Measurements from ENCODE around the gene CFAP53.
A peak's percentile ranks its signal among the peaks of the same experiment; 100 is the strongest.
"Not testable (repeated sequence)": the region's sequence is repeated elsewhere in the genome, so short reads cannot be mapped to it uniquely, and the experiment has no call there.

Gene CFAP53, protein sequence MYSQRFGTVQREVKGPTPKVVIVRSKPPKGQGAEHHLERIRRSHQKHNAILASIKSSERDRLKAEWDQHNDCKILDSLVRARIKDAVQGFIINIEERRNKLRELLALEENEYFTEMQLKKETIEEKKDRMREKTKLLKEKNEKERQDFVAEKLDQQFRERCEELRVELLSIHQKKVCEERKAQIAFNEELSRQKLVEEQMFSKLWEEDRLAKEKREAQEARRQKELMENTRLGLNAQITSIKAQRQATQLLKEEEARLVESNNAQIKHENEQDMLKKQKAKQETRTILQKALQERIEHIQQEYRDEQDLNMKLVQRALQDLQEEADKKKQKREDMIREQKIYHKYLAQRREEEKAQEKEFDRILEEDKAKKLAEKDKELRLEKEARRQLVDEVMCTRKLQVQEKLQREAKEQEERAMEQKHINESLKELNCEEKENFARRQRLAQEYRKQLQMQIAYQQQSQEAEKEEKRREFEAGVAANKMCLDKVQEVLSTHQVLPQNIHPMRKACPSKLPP

GRCh38 chr18:50266248-50266704, at the start of gene CFAP53:
Gene CFAP53, minus strand, starts transcription at chr18:50266495. Its CDS starts 91 bp downstream, at chr18:50266404.
- DNase-seq, result peak; percentile 76 to 92

GRCh38 chr18:50315100-50315871, 49.0 kb upstream of the CFAP53 start:
- DNase-seq, result no peak

DNA sequence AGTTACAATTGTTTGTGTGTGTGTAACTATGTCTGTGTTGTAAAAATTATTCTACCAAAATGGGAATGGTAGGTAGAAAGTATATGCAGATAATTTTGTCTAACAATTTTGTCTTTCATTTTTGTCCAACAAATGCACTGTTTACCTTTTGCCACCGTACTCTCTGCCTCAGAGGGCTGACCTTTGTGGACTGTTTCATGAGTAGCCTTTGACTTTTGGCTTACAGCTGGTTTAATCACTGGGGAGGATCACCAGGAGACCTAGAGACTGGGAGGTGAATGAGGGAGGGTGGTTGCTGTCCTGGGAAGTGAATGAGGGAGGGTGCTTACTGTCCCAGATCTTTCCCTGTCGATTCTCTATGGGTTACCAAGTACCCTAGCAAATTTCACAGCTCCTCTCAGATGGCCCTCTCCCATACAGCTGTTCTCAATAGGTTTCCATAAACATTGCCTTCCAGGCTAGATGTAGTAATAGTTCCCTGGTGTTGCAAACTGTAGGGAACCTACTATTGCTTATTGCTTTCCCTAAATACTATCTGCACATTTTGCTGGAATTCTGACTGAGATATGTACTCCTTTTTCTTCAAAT, 47.7 kb upstream of the CFAP53 start:
- no peak for DNase-seq

DNA sequence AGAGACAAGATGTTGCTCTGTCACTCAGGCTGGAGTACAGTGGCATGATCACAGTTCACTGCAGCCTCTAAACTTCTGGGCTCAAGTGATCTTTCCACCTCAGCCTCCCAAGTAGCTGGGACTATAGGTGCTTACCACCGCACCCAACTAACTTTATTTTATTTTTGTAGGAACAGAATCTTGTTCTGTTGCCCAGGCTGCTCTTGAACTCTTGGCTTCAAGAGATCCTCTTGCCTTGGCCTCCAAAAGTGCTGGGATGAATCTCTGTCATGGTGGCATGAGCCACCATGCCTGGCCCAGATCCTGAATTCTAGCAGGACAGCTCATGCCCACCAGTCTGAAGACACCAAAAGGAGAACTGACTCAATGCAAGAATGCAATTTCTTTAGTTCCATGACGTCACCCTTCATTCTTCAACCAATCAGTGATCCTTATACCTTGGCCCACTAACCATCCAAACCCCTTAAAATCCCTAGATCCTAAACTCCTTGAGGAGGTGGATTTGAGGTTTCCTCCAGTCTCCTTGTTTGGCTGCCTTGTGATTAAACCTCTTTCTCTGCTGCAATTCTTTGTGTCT, 46.8 kb upstream of the CFAP53 start:
- no peak for DNase-seq

DNA sequence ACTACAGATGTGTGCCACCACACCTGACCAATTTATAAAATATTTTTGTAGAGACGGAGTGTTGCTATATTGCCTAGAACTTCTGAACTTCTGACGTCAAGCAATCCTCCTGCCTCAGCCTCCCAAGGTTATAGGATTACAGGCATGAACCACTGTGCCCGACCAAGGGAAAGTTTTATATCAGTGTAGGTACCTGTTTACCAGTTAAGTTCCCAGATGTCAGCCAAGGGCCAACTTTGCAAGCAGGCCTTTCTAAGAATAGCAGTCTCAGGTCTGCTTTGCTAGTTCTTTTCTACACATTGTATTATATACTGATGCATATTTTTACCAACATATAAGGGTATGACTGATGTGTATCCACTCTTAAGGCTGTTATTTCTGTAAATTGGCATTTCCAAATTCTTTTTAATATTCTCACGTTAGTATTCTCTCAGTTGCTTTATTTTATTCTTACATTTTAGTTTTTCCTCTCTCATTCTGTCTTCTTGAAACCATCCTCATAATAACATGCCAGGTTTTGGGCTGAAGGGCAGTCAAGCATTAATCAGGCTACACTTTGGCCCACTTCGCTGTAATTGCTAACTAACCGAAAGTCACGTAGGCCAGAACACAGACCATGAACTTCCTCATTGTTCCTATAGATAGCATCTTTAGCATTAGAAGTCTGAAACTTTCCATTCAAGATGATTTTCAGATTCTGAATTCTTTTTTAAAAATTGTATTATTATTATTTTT, 46.2 kb upstream of the CFAP53 start:
- no peak for DNase-seq

DNA sequence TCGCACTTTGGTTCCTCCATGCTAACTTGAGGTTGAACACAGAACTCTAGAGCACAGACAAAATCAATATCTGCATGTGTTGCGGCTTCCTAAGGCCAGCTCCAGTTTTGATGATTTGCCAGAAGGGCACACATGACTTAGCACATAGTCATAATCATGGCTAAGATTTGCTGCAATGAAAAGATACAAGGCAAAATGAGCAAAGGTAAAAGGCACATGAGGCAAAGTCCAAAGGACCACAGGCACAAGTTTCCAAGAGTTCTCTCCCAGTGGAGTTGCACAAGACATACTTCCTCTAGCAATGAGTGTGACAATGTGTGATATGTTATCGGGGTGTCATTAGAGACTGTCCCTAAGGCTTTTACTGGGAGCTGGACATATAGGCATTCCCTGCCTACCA, 45.4 kb upstream of the CFAP53 start:
- DNase-seq, result no peak

DNA sequence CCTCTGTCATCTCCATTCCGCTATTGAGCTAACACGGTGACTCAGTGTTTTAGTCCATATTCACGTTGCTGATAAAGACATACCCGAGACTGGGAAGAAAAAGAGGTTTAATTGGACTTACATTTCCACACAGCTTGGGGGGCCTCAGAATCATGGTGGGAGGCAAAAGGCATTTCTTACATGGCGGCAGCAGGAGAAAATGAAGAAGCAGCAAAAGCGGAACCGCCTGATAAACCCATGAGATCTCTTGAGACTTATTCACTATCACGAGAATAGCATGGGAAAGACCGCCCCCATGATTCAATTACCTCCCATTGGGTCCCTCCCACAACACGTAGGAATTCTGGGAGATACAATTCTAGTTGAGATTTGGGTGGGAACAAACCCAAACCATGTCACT, 43.8 kb upstream of the CFAP53 start:
- DNase-seq, result no peak

DNA sequence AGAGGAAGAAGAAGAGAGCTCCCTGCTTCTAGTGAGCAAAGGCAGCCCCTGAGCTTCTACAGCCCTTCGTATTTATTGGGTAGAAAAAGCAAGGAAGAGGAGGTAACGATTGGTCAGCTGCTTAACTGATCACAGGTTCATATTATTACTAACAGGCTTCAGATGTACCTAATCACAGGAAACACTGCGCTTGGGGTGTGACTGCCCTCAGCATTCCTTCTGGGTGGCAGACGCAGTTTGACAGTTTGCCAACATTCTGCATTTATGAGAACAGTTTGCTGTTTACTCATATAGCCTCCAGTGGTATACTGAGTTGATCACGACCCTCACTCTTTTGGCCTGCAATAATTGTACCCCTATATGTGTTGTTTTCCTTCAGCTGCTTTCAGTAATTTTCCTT, 42.6 kb upstream of the CFAP53 start:
- not testable (repeated sequence) for DNase-seq

DNA sequence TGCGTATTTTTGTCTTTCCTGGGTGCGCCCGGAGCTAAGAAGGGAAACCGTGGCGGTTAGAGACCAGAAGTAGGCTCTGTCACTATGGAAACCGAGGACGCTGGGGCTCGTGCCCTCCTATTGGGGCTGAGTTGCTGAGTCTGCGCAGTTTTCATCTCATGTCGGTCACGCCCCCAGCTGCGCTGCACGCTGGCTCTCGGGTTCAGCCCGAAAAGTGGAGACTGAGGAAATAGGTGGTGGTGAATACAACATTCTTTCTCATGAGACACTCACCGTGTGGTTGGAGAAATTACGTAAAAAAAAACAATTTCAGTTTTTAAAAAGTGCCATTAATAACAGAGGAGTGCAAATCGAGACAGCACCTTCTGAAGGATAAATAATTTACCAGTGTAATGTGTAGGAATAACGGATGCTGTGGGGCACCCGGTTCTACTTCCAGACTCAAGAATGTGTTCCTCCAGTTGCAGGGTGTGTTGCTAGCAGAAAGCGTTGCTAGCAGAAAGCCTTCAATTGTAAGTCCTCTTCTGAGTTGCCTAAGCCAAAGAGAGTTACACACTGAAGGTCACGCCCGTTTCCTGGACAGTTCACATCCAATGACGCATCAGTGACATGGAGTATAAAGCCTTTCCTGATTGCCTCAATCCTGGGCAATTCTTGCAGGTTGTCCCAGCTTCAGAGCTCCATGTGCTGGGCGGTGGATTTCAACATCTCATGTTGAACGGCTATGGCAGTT, 41.6 kb upstream of the CFAP53 start:
- DNase-seq, result peak; percentile 69 to 95

- no peak for DNase-seq
Measured at GRCh38 chr18:50307400-50307737, 41.1 kb upstream of the CFAP53 start.

GRCh38 chr18:50306944-50307343, 40.6 kb upstream of the CFAP53 start:
- no peak for DNase-seq

- no peak for DNase-seq
Measured at GRCh38 chr18:50301074-50301473, 34.8 kb upstream of the CFAP53 start.

DNA sequence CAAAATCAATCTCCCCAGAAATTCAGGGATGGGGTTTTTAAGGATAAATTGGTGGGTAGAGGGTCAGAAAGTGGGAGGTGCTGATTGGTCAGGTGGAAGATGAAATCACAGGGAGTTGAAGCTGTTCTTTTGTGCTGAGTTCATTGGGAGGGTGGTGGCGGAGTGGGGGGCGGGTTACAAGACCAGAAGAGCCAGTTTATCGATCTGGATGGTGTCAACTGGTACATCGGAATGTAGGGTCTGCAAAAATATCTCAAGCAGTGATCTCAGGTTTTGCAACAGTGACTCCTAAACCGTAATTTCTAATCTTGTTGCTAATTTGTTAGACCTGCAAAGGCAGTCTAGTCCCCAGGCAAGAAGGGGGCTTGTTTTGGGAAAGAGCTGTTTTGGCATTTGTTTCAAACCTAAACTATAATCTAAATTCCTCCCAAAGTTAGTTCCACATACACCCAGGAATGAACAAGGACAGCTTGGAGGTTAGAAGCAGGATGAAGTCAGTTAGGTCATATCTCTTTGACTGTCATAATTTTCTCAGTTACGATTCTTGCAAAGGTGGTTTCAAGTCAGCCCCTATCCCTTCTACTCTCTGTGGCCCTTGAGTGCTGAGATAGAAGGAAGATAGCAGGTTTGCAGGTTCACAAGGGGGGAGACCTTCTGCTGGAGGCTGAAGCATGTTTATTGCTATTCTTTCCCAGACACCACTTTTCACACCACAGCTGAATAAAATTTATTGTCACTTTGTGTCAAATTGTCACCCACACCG, 33.5 kb upstream of the CFAP53 start:
- DNase-seq, result no peak

DNA sequence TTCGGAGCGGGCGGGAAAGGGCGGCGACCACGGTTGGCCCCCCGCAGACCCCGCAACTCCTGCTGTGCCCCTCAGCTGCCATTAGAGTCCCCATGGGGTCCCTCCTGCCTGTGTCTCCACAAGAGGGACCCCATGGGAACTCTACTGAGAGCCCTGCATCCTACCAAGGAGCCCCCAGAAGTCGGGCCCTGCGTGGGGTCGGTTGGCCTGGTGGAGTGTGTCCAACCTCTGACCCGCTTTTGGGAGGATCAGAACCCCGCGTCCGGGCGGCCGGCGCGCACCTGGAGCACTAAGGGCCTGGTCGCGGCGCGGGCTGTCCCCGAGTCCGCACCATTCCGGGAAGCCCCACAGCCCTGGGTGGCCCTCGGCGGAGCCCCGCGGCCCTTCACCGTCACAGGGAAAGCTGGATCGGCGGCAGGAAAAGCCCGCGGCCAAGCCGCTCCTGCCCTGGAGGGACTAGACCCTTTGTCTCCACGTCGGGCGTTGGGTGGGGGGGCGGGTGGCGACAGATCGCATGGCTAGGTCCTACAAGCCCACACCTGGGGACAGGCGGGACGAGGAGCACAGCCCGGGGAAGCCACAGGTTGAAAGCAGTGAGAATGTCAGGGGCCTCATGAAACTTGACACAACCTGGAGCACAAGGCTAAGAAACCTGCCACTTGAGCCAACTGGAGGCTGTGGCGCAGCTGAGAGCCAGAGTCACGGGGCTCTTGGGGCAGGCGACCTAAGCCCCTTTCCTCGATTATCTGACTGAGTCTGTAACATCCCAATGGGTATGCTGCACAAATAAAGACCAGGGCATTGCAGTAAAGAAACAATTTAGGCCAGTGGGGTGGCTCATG, 32.4 kb upstream of the CFAP53 start:
- DNase-seq, result peak in 1 of 2 experiments; percentile 17

- DNase-seq, result peak; percentile 5 to 76
Measured at GRCh38 chr18:50297621-50298442, 31.5 kb upstream of the CFAP53 start.

GRCh38 chr18:50293039-50293438, 26.7 kb upstream of the CFAP53 start:
- DNase-seq, result no peak

- DNase-seq, result no peak
Measured at GRCh38 chr18:50289108-50289443, 22.8 kb upstream of the CFAP53 start.

DNA sequence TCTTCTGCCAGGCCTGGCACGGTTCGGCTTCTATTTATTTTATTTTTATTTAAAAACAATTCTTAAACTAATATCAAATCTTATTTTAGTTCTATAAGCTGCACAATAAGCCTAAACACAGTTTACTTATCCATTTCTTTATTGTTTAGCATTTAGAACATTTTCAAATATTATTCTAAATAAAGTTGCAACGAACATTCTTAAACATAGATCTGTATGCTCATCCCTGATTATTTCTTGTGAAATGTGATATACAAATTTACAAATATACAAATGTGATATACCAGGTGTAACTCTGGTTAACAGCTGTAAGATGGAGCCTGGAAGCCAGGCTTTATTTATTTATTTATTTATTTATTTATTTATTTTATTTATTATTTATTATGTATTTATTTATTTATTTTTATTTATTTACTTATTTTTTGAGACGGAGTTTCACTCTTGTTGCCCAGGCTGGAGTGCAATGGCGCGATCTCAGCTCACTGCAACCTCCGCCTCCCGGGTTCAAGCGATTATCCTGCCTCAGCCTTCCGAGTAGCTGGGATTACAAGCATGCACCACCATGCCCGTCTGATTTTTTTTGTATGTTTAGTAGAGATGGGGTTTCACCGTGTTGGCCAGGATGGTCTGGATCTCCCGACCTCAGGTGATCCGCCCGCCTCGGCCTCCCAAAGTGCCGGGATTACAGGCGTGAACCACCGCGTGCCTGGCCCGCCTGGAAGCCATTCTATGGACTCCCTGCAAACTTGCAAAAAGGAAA, 22.2 kb upstream of the CFAP53 start:
- peak in 1 of 2 experiments; percentile 32 for DNase-seq

Data from NCI-H526 (cell line).